BLaER1 (cell line): Measurements from ENCODE around the gene CA12.

Experiments
- H3K27ac ChIP-seq: shearing (Covaris generic); formaldehyde crosslinking; 2 replicates; pipeline ENCODE4 v1.8.1; 2022
- H3K27me3 ChIP-seq: shearing (Covaris generic); formaldehyde crosslinking; 2 replicates; pipeline ENCODE4 v1.8.1; 2022
- H3K36me3 ChIP-seq: shearing (Covaris generic); formaldehyde crosslinking; 2 replicates; pipeline ENCODE4 v1.8.1; 2022
- H3K4me1 ChIP-seq: shearing (Covaris generic); formaldehyde crosslinking; 2 replicates; pipeline ENCODE4 v1.8.1; 2022
- H3K4me2 ChIP-seq: shearing (Covaris generic); formaldehyde crosslinking; 2 replicates; pipeline ENCODE4 v1.8.1; 2022
- H3K4me3 ChIP-seq: shearing (Covaris generic); formaldehyde crosslinking; 2 replicates; pipeline ENCODE4 v1.8.1; 2022
- H3K9ac ChIP-seq: shearing (Covaris generic); formaldehyde crosslinking; 2 replicates; pipeline ENCODE4 v1.8.1; 2022
- H3K9me3 ChIP-seq: shearing (Covaris generic); formaldehyde crosslinking; 2 replicates; pipeline ENCODE4 v1.8.1; 2022
- H4K20me1 ChIP-seq: shearing (Covaris generic); formaldehyde crosslinking; 2 replicates; pipeline ENCODE4 v1.8.1; 2022
- Cebpa-rat ChIP-seq: shearing (Covaris generic); IDR thresholded peaks from 2 replicates; pipeline ENCODE4 v1.8.1; 2022

The CA12 gene

GRCh38 chr15:63389902-63390670, 8.4 kb upstream of the CA12 start:
- no peak for TF ChIP-seq Cebpa-rat
- H3K27me3 ChIP-seq: 0 out of 2 replicates have a peak, but pooled peaks cover under 1% of the 10 kb centered on the region

DNA sequence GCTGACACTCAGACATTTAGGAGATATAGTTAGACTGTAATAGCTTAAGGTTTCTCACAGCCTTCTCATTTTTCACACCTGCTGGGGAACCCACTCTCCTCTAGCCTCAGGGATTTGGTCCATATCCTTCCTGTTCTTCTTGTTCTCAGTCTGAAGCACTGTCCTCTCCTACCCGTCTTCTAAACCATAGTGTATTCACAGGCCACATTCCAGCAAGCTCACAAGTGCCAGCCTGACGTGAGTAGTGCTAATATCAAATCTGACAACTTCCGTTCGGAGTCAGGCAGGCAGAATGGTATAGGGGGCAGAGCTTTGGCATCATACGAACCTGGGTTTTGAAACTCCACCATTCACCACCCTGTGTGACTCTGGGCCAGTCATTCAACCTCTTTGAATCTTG, 6.9 kb upstream of the CA12 start:
- peaks cover 6% of the 10 kb centered on the region; the same call in 1 of the 2 replicates for H3K9me3 ChIP-seq
- H3K4me2 ChIP-seq: no peak overlapping the region
- H3K27me3 ChIP-seq: peaks cover 16% of the 10 kb centered on the region
- H3K9ac ChIP-seq: no peak overlapping the region
- H3K4me1 ChIP-seq: no peaks in the 10 kb centered on the region
- TF ChIP-seq Cebpa-rat: no peak
- H3K36me3 ChIP-seq: no peaks in the 10 kb centered on the region
- no peaks in the 10 kb centered on the region for H4K20me1 ChIP-seq
- no peak overlapping the region for H3K27ac ChIP-seq
- H3K4me3 ChIP-seq: no peak overlapping the region

More at GRCh38 chr15:63389902-63390670, 8.4 kb upstream of the CA12 start:
- Histone ChIP-seq H3K9me3 (peaks cover 6% of the 10 kb centered on the region; the same call in 1 of the 2 replicates), H4K20me1 (no peaks in the 10 kb centered on the region), H3K4me3 (no peak overlapping the region), H3K27ac (no peak overlapping the region), H3K9ac (no peak overlapping the region), H3K36me3 (no peaks in the 10 kb centered on the region), H3K4me2 (no peak overlapping the region), H3K4me1 (no peaks in the 10 kb centered on the region)

GRCh38 chr15:63387748-63388493, 6.3 kb upstream of the CA12 start:
- Histone ChIP-seq H3K27ac (no peak overlapping the region), H3K36me3 (no peaks in the 10 kb centered on the region), H3K4me2 (no peak overlapping the region), H4K20me1 (no peaks in the 10 kb centered on the region), H3K9me3 (peaks cover 6% of the 10 kb centered on the region; the same call in 1 of the 2 replicates), H3K9ac (no peak overlapping the region), H3K27me3 (peaks cover 22% of the 10 kb centered on the region), H3K4me3 (no peak overlapping the region), H3K4me1 (no peaks in the 10 kb centered on the region)
- TF ChIP-seq Cebpa-rat: no peak

DNA sequence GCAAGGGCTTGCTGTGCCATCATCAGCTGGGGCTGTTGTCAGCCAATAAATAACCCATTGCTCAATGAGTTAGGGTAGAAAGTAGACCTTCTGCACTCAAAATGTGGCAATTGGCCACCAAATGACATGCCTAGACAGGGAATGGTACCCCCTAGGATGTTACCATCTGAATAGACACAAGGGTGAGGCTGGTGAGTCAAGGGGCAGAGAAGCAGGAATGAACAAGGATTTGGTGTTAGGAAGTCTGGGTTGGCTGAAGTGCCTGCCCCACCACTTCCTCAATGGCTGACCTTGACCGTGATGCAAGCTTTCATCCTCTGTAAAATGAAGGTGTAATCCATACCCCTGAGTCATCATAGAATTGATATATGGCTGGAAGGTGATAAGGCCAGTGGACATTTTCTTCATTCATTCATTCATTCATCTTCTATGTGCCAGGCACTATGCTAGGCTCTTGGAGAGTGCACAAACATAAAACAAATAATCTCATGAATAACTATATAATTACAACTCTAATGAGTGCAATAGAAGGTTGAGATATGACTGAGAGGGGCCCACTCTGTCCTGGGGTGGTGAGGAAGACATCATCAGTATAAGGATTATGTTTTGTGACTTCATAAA, 4.4 kb upstream of the CA12 start:
- Histone ChIP-seq H3K9ac (no peak overlapping the region), H3K4me1 (peaks cover 8% of the 10 kb centered on the region; the same call in 1 of the 2 replicates), H4K20me1 (peaks cover 9% of the 10 kb centered on the region; the same call in 1 of the 2 replicates), H3K36me3 (no peaks in the 10 kb centered on the region), H3K9me3 (peaks cover 6% of the 10 kb centered on the region; the same call in 1 of the 2 replicates), H3K27me3 (peaks cover 41% of the 10 kb centered on the region), H3K4me2 (no peak overlapping the region), H3K27ac (no peak overlapping the region), H3K4me3 (no peak overlapping the region)
- no peak for TF ChIP-seq Cebpa-rat

DNA sequence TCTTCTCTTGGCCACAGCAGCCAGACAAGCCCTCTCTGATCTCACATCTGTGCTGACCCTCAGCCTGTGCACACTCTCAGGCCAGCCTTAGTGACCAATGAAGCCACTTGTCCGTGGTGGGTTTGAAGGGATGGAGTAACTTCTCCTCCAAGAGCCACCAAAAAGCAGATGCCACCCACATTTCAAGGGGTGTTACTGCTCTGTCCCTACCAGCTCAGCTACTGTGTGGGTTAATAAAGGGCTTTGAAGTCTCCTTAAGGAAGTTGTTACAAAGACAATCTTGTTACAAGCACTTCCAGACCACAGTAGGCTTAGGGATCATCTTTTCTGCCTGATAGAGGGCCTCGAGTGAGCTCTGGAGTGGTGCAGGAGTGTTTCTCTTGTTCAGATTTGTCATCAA, 3.3 kb upstream of the CA12 start:
- Histone ChIP-seq H3K4me3 (no peak overlapping the region), H3K36me3 (no peaks in the 10 kb centered on the region), H3K27ac (no peak overlapping the region), H4K20me1 (peaks cover 9% of the 10 kb centered on the region; the same call in 1 of the 2 replicates), H3K9me3 (peaks cover 6% of the 10 kb centered on the region; the same call in 1 of the 2 replicates), H3K27me3 (peaks cover 52% of the 10 kb centered on the region), H3K9ac (no peak overlapping the region), H3K4me2 (no peak overlapping the region), H3K4me1 (peaks cover 8% of the 10 kb centered on the region; the same call in 1 of the 2 replicates)
- no peak for TF ChIP-seq Cebpa-rat

- Histone ChIP-seq H3K4me3 (no peak overlapping the region), H3K27me3 (peaks cover 65% of the 10 kb centered on the region), H3K9ac (no peak overlapping the region), H4K20me1 (peaks cover 9% of the 10 kb centered on the region; the same call in 1 of the 2 replicates), H3K27ac (no peak overlapping the region), H3K36me3 (no peaks in the 10 kb centered on the region), H3K9me3 (peaks cover 6% of the 10 kb centered on the region; the same call in 1 of the 2 replicates), H3K4me1 (peaks cover 8% of the 10 kb centered on the region; the same call in 1 of the 2 replicates), H3K4me2 (no peak overlapping the region)
- TF ChIP-seq Cebpa-rat: no peak
These were observed 1.5 kb upstream of the CA12 start for GRCh38 chr15:63382966-63383710.

- Histone ChIP-seq H3K4me1 (peaks cover 8% of the 10 kb centered on the region; the same call in 1 of the 2 replicates), H3K27me3 (peaks cover 65% of the 10 kb centered on the region), H3K9me3 (peaks cover 4% of the 10 kb centered on the region; the same call in 1 of the 2 replicates), H3K4me2 (no peak overlapping the region), H3K27ac (no peak overlapping the region), H3K9ac (no peak overlapping the region), H4K20me1 (peaks cover 9% of the 10 kb centered on the region; the same call in 1 of the 2 replicates), H3K36me3 (no peaks in the 10 kb centered on the region), H3K4me3 (no peak overlapping the region)
- no peak for TF ChIP-seq Cebpa-rat
These were observed 801 bp downstream of the CA12 start for GRCh38 chr15:63380808-63381282.

- no peak overlapping the region for H3K4me2 ChIP-seq
- H3K27ac ChIP-seq: no peak overlapping the region
- H3K27me3 ChIP-seq: peaks cover 65% of the 10 kb centered on the region
- H3K9ac ChIP-seq: no peak overlapping the region
- no peaks in the 10 kb centered on the region for H3K36me3 ChIP-seq
- H3K4me1 ChIP-seq: peaks cover 8% of the 10 kb centered on the region; the same call in 1 of the 2 replicates
- no peak for TF ChIP-seq Cebpa-rat
- no peaks in the 10 kb centered on the region for H3K9me3 ChIP-seq
- peaks cover 9% of the 10 kb centered on the region; the same call in 1 of the 2 replicates for H4K20me1 ChIP-seq
- H3K4me3 ChIP-seq: no peak overlapping the region
These were observed 1.4 kb downstream of the CA12 start for GRCh38 chr15:63380151-63380807.
